Smooth muscle cell (in vitro differentiated cells): ENCODE data around the gene TRAP1. TPM values are rescaled to one million over a fixed set of nuclear protein-coding genes. Genes with fewer than 3 reads are reported as not detected.

Experiments
- DNase-seq: peaks from one replicate; lab custom pipeline; 2025; ENCODE audit not compliant: unreplicated experiment; lab: John Stamatoyannopoulos, UW
- H2AFZ ChIP-seq: fragments of 200-600 bp; sonication (generic); 2 replicates; pipeline ENCODE4 v1.6.0; 2016; ENCODE audit warnings: antibody characterized with exemption, low read depth, mild to moderate bottlenecking
- H3F3A ChIP-seq: fragments of 200-600 bp; sonication (generic); 2 replicates; pipeline ENCODE4 v1.6.0; 2017; ENCODE audit warnings: antibody characterized with exemption, low read depth
- H3K27ac ChIP-seq: fragments of 200-600 bp; sonication (generic); 2 replicates; pipeline ENCODE4 v1.5.1; 2016; ENCODE audit warnings: low read depth, mild to moderate bottlenecking
- H3K27me3 ChIP-seq: fragments of 200-600 bp; sonication (generic); 2 replicates; pipeline ENCODE4 v1.6.1; 2016; ENCODE audit warnings: low read depth, mild to moderate bottlenecking
- H3K36me3 ChIP-seq: fragments of 200-600 bp; sonication (generic); 2 replicates; pipeline ENCODE4 v1.5.1; 2016; ENCODE audit warnings: low read depth
- H3K4me1 ChIP-seq: fragments of 200-600 bp; sonication (generic); 2 replicates; pipeline ENCODE4 v1.5.1; 2016; ENCODE audit warnings: low read depth
- H3K4me2 ChIP-seq: fragments of 200-600 bp; sonication (generic); 2 replicates; pipeline ENCODE4 v1.6.0; 2016; ENCODE audit warnings: mild to moderate bottlenecking
- H3K4me3 ChIP-seq: fragments of 200-600 bp; sonication (generic); 2 replicates; pipeline ENCODE4 v1.5.1; 2016; ENCODE audit warnings: mild to moderate bottlenecking
- H3K79me2 ChIP-seq: fragments of 200-600 bp; sonication (generic); 2 replicates; pipeline ENCODE4 v1.6.0; 2016; ENCODE audit warnings: low read depth, mild to moderate bottlenecking
- H3K9ac ChIP-seq: fragments of 200-600 bp; sonication (generic); 2 replicates; pipeline ENCODE4 v1.6.0; 2016; ENCODE audit warnings: low read depth
- H3K9me3 ChIP-seq: fragments of 200-600 bp; sonication (generic); replicated peaks from 2 replicates; pipeline ENCODE4 v1.5.1; 2016; ENCODE audit warnings: low read depth
- H4K20me1 ChIP-seq: fragments of 200-600 bp; sonication (generic); 2 replicates; pipeline ENCODE4 v1.6.0; 2016; ENCODE audit warnings: low read depth
- CTCF ChIP-seq: fragments of 200-600 bp; sonication (generic); IDR thresholded peaks from 2 replicates; pipeline ENCODE4 v1.5.1; 2017; ENCODE audit warnings: borderline replicate concordance, mild to moderate bottlenecking, antibody characterized with exemption; ENCODE audit not compliant: insufficient read depth, poor library complexity, severe bottlenecking
- WGBS: methylation state at CpG from one replicate; pipeline ENCODE4 v1.1.7; 2016; ENCODE audit warnings: low lambda C conversion rate; 5-methylcytosine and 5-hydroxymethylcytosine counted together
- polyA plus RNA-seq: library from polyadenylated mRNA; unstranded; fragments of >200 nt; fragmentation: Nextera tagmentation; extraction: Ambion mirVana; gene quantifications from 2 replicates; pipeline ENCODE4 v1.2.1, GENCODE V29; 2016
- total RNA-seq: library from RNA; depleted of rRNA; stranded (reverse); fragments of >200 nt; gene quantifications from 2 replicates; pipeline ENCODE4 v1.2.3, GENCODE V29; 2014

Gene TRAP1
- total and polyA plus RNA-seq, 2 experiments from 2014 or later = 37.7 to 46.6 TPM

DNA sequence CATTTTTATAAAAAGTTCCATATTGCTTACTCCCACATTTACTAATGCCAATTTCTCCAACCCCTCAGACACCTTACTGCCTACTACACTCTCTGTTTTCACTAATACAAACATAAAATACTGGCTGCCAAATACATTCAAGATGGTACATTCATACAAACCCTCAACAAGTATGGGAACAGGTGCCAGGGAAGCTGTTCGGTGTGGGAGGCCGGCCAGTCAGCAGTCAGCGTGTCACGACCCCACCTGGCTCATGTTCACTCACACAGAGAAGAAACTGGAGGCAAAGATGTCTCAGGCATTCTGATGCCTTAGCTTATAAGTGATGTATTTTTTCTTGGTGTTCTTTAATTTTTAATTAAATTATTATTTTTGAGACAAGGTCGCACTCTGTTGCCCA, 42.4 kb upstream of the TRAP1 start:
- Histone ChIP-seq H3K9ac (no peak overlapping the region), H3F3A (no peaks in the 10 kb centered on the region), H3K4me1 (no peaks in the 10 kb centered on the region), H3K4me2 (no peak overlapping the region), H3K27me3 (no peaks in the 10 kb centered on the region), H3K36me3 (peaks cover 6% of the 10 kb centered on the region), H3K27ac (no peak overlapping the region), H3K9me3 (no peaks in the 10 kb centered on the region), H2AFZ (no peak overlapping the region), H3K79me2 (peaks cover 21% of the 10 kb centered on the region), H4K20me1 (peaks cover 66% of the 10 kb centered on the region), H3K4me3 (no peak overlapping the region)
- WGBS = 97% methylated on average over 5 of the region's 5 CpGs
- no peak for TF ChIP-seq CTCF
- DNase-seq = no peak

GRCh38 chr16:3756113-3756512, 38.8 kb upstream of the TRAP1 start:
- Histone ChIP-seq H3K36me3 (peaks cover 6% of the 10 kb centered on the region), H3K9me3 (no peaks in the 10 kb centered on the region), H3K4me2 (no peak overlapping the region), H3F3A (no peaks in the 10 kb centered on the region), H2AFZ (no peak overlapping the region), H3K9ac (no peak overlapping the region), H3K4me3 (no peak overlapping the region), H4K20me1 (peaks cover 68% of the 10 kb centered on the region), H3K27ac (no peak overlapping the region), H3K79me2 (peaks cover 40% of the 10 kb centered on the region), H3K4me1 (no peaks in the 10 kb centered on the region), H3K27me3 (no peaks in the 10 kb centered on the region)
- DNase-seq = no peak
- WGBS = 92% methylated on average over 9 of the region's 9 CpGs
- no peak for TF ChIP-seq CTCF

GRCh38 chr16:3755249-3755648, 37.9 kb upstream of the TRAP1 start:
- Histone ChIP-seq H3K4me2 (no peak overlapping the region), H2AFZ (no peak overlapping the region), H3K36me3 (peaks cover 6% of the 10 kb centered on the region), H3K4me1 (no peaks in the 10 kb centered on the region), H3K27ac (no peak overlapping the region), H3K9ac (no peak overlapping the region), H3K79me2 (peaks cover 39% of the 10 kb centered on the region), H3K27me3 (no peaks in the 10 kb centered on the region), H4K20me1 (peaks cover 67% of the 10 kb centered on the region), H3K9me3 (no peaks in the 10 kb centered on the region), H3F3A (no peaks in the 10 kb centered on the region), H3K4me3 (no peak overlapping the region)
- WGBS = 96% methylated on average over 4 of the region's 4 CpGs
- DNase-seq = no peak
- no peak for TF ChIP-seq CTCF

DNA sequence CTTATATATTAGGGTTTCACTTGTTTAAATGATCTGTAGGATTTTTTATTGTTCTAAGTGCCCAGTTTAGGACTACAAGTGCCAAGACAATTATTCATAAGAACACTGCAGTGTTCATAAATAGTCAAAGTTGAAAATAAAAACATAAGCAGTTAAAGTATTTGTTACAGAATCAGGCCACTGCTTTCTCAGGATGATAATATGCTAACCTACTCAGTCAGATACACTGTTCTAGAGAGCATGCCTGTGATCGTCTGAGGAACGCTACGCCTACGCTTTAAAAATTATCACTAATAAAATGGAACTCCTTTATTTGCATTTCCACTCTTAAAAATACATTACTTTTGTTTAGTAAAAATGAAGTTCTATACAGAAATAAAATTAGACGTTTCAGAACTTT, 37.4 kb upstream of the TRAP1 start:
- H3K36me3 ChIP-seq = peaks cover 6% of the 10 kb centered on the region
- no peaks in the 10 kb centered on the region for H3K27me3 ChIP-seq
- no peak for TF ChIP-seq CTCF
- H3K79me2 ChIP-seq = peaks cover 37% of the 10 kb centered on the region
- H3F3A ChIP-seq = no peaks in the 10 kb centered on the region
- no peaks in the 10 kb centered on the region for H3K9me3 ChIP-seq
- no peaks in the 10 kb centered on the region for H3K4me1 ChIP-seq
- DNase-seq = no peak
- H3K9ac ChIP-seq = no peak overlapping the region
- 96% methylated on average over 5 of the region's 5 CpGs for WGBS
- H4K20me1 ChIP-seq = peaks cover 65% of the 10 kb centered on the region
- H3K4me2 ChIP-seq = no peak overlapping the region
- no peak overlapping the region for H3K27ac ChIP-seq
- no peak overlapping the region for H2AFZ ChIP-seq
- H3K4me3 ChIP-seq = no peak overlapping the region
